ENCODE results near the gene AMOTL1. TPM values are rescaled to one million over a fixed set of nuclear protein-coding genes. Genes with fewer than 3 reads are reported as not detected.
"Not testable (repeated sequence)": the region's sequence is repeated elsewhere in the genome, so short reads cannot be mapped to it uniquely, and the experiment has no call there.

The AMOTL1 gene
- total RNA-seq, 2 donors from 2014 or later: 3.1 to 13.9 TPM

GRCh38 chr11:94910270-94910669 is 142.1 kb downstream of the AMOTL1 start:
- TF ChIP-seq CTCF (IDR thresholded peaks at IDR 0.05): no peak
- intact Hi-C loops (cut with DNase I): no loop called here
- Histone ChIP-seq H3K9ac (ENCODE audit: low read depth in 2 of 2, low read length in 2 of 2) (no peak overlapping the region), H3K27ac (no peak overlapping the region), H3K36me3 (no peaks in the 10 kb centered on the region), H3K4me1 (no peaks in the 10 kb centered on the region), H3K4me3 (no peak overlapping the region), H3K9me3 (no peaks in the 10 kb centered on the region), H3K27me3 (no peaks in the 10 kb centered on the region)
- DNase-seq: no peak

GRCh38 chr11:94910779-94911178 is 142.6 kb downstream of the AMOTL1 start:
- Histone ChIP-seq H3K4me1 (no peaks in the 10 kb centered on the region), H3K36me3 (no peaks in the 10 kb centered on the region), H3K9me3 (no peaks in the 10 kb centered on the region), H3K27me3 (no peaks in the 10 kb centered on the region), H3K4me3 (no peak overlapping the region), H3K9ac (ENCODE audit: low read depth in 2 of 2, low read length in 2 of 2) (no peak overlapping the region), H3K27ac (no peak overlapping the region)
- no peak for TF ChIP-seq CTCF (IDR thresholded peaks at IDR 0.05)
- intact Hi-C loops (cut with DNase I): no loop called here
- DNase-seq: no peak

GRCh38 chr11:94912806-94913205 is 144.7 kb downstream of the AMOTL1 start:
- intact Hi-C loops (cut with DNase I): no loop called here
- H3K9me3 ChIP-seq: no peaks in the 10 kb centered on the region
- no peaks in the 10 kb centered on the region for H3K4me1 ChIP-seq
- DNase-seq: no peak
- H3K36me3 ChIP-seq: no peaks in the 10 kb centered on the region
- H3K27ac ChIP-seq: no peak overlapping the region
- H3K9ac ChIP-seq (ENCODE audit: low read depth in 2 of 2, low read length in 2 of 2): no peak overlapping the region
- no peak overlapping the region for H3K4me3 ChIP-seq
- H3K27me3 ChIP-seq: no peaks in the 10 kb centered on the region
- no peak for TF ChIP-seq CTCF (IDR thresholded peaks at IDR 0.05)

GRCh38 chr11:94913718-94914394 is 145.7 kb downstream of the AMOTL1 start:
- H3K27ac ChIP-seq; H3K36me3 ChIP-seq; H3K27me3 ChIP-seq; H3K9ac ChIP-seq (ENCODE audit: low read depth in 2 of 2, low read length in 2 of 2); DNase-seq; H3K4me1 ChIP-seq; H3K4me3 ChIP-seq; intact Hi-C loops (cut with DNase I); H3K9me3 ChIP-seq: not testable (repeated sequence)

- Histone ChIP-seq H3K36me3 (no peaks in the 10 kb centered on the region), H3K4me3 (no peak overlapping the region), H3K9ac (ENCODE audit: low read depth in 2 of 2, low read length in 2 of 2) (no peak overlapping the region), H3K27ac (no peak overlapping the region), H3K27me3 (no peaks in the 10 kb centered on the region), H3K4me1 (no peaks in the 10 kb centered on the region), H3K9me3 (no peaks in the 10 kb centered on the region)
- no peak for TF ChIP-seq CTCF (IDR thresholded peaks at IDR 0.05)
- intact Hi-C loops (cut with DNase I): no loop called here
- no peak for DNase-seq
These were observed 152.2 kb downstream of the AMOTL1 start for GRCh38 chr11:94920311-94920710.

- H3K9ac ChIP-seq (ENCODE audit: low read depth in 2 of 2, low read length in 2 of 2): no peak overlapping the region
- intact Hi-C loops (cut with DNase I): no loop called here
- H3K27me3 ChIP-seq: no peaks in the 10 kb centered on the region
- H3K36me3 ChIP-seq: no peaks in the 10 kb centered on the region
- H3K27ac ChIP-seq: no peak overlapping the region
- no peak overlapping the region for H3K4me3 ChIP-seq
- no peak for TF ChIP-seq CTCF (IDR thresholded peaks at IDR 0.05)
- H3K4me1 ChIP-seq: peaks cover 3% of the 10 kb centered on the region
- H3K9me3 ChIP-seq: no peaks in the 10 kb centered on the region
- no peak for DNase-seq
These were observed 154.3 kb downstream of the AMOTL1 start for GRCh38 chr11:94922321-94923003.
